HL-60/S4 treated with retinoic acid at 250 ng/mL for 4 days and 3 days (cell line): ENCODE data around the gene HELZ.
"Not testable (repeated sequence)": the region's sequence is repeated elsewhere in the genome, so short reads cannot be mapped to it uniquely, and the experiment has no call there.

Source experiments
- in situ Hi-C: fragments of 300-500 bp; cut with MboI; formaldehyde crosslinking; loops from 2 replicates; pipeline ENCODE4 v1.7.0; 2022; ENCODE audit warnings: low sequenced_read_pairs

The HELZ gene

GRCh38 chr17:67123699-67124098, 121.3 kb downstream of the HELZ start:
- in situ Hi-C loops, result no loop called here

DNA sequence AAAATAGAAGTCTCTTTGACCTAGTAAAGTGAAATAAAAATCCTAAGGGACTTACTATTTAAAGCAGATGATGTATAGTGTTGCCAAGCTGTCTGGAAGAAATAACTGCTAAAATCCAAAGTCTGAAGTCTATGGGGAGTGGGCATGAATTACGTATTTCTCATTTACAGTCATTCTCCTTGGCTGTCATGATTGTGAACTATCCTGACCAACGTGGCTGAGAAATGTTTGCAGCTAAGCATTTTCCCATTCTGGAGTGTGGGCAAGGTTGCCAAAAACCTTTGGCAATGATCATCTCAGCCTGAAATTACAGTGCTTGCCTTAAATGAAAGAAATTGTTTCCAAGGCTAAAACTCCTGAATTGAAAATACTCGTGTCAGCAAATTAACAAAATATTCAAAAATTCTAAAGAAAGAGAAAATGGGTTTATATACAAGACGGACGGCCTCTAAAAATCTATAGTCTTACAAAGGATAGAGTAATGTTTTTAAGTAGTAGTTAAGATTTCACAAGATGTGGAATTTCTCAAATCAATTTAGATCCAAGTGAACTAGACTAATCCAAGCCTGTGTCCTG, 123.6 kb downstream of the HELZ start:
- in situ Hi-C loops, result no loop called here

DNA sequence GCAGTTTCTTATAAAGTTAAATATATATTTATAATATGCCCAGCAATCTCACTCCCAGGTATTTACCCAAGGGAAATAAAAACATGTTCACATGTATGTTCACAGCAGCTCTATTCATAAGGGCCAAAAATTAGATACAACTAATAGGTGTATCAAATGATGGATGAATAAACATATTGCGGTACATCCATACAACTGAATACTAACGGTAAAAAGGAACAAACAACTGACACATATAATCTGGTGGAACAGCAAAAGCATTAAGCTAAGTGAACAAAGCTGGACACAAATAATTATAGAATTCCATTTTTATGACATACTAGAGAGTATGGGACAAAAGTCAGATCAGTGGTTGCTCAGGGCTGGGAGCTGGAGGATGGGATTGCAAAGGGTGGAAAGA, 125.9 kb downstream of the HELZ start:
- in situ Hi-C loops, result no loop called here

GRCh38 chr17:67116045-67116575, 128.9 kb downstream of the HELZ start:
- in situ Hi-C loops, result no loop called here

- in situ Hi-C loops, result no loop called here
These were observed 129.6 kb downstream of the HELZ start for GRCh38 chr17:67115401-67115800.

DNA sequence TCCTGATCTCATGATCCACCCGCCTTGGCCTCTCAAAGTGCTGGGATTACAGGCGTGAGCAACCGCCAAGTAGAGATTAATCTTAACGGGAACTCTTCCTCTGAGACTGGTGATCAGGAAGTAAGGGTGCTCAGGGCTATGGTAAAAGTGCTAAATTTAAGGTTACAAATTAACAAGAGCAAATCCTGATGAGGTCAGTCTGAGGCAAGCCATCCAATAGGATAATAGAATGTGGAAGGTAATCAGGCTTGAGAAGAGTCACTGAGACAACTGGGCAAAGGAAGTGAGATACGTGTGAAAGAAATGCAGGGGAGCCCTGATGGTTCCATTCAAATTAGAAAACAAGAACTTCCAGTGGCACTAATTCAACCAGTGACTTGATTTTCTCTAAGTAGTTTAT, 131.5 kb downstream of the HELZ start:
- in situ Hi-C loops, result no loop called here

- in situ Hi-C loops, result no loop called here
These were observed 133.2 kb downstream of the HELZ start for GRCh38 chr17:67111808-67112207.

- in situ Hi-C loops, result no loop called here
These were observed 133.7 kb downstream of the HELZ start for GRCh38 chr17:67111327-67111726.

- in situ Hi-C loops, result no loop called here
These were observed 134.4 kb downstream of the HELZ start for GRCh38 chr17:67110619-67111018.

DNA sequence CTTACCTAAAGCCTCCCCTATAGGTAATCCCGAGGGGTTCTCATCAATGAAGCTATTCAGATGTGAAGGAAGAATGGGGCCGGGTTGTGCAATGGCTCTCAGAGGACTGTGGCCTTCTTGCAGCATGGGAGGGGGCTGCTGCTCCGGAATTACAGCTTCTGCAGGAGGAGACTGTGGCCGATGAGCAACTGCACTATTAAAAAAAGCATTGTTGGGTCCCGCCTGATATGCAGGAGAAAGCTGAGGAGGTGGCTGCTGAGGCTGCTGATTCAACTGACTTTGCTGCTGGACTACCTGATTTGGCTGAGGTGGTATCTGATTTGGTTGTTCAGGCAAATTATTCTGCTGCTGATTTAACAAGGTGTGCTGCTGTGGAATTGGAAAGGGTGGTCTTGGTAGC, 135.9 kb downstream of the HELZ start:
- in situ Hi-C loops, result no loop called here

GRCh38 chr17:67107811-67108775, 136.9 kb downstream of the HELZ start:
- in situ Hi-C loops, result no loop called here

- in situ Hi-C loops, result no loop called here
These were observed 137.8 kb downstream of the HELZ start for GRCh38 chr17:67107171-67107570.

DNA sequence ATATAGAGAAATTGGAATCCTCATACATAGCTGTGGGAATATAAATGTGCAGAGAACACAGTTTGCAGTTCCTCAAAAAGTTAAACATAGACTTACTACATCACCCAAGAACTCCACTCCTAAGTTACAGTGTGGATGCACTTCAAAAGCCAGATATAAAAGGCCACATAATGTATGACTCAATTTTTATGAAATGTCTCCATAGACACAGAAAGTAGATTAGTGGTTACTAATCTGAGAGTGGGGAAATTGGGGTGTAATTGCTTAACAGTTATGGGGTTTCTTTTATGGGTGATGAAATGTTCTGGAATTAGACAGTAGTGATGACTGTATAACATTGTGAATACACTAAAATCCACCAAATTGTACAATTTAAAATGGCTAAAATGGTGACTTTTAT, 139.8 kb downstream of the HELZ start:
- in situ Hi-C loops, result no loop called here

GRCh38 chr17:67104641-67105040, 140.4 kb downstream of the HELZ start:
- in situ Hi-C loops, result not testable (repeated sequence)

- in situ Hi-C loops, result no loop called here
These were observed 147.0 kb downstream of the HELZ start for GRCh38 chr17:67098006-67098405.

DNA sequence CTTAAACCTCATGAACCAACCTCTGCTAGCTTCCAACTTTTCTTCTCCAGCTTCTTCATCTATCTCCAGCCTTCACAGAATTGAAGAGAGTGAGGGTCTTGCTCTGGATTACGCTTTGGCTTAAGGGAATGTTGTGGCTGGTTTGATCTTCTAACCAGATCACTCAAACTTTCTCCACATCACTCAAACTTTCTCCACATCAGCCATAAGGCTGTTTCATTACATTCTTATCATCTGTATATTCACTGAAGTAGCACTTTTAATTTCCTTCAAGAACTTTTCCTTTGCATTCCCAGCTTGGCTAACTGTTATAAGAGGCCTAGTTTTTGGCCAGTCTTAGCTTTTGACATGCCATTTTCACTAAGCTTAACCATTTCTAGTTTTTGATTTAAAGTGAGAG, 148.4 kb downstream of the HELZ start:
- in situ Hi-C loops, result no loop called here

DNA sequence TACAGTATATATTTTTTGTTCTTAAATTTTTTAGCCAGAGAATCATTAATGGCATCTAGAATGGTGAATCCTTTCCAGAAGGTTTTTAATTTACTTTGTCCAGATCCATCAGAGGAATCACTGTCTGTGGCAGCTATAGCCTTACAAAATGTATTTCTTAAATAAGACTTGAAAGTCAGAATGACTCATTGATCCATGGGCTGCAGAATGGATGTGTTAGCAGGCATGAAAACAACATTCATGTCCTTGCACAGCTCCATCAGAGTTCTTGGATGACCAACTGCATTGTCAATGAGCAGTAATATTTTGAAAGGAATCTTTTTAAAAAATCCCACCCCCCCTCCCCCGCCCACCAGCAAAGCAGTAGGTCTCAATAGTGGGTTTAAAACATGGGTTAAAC, 149.2 kb downstream of the HELZ start:
- in situ Hi-C loops, result no loop called here

GRCh38 chr17:67095291-67095690, 149.7 kb downstream of the HELZ start:
- in situ Hi-C loops, result not testable (repeated sequence)

GRCh38 chr17:67093348-67093747, 151.6 kb downstream of the HELZ start:
- in situ Hi-C loops, result no loop called here

DNA sequence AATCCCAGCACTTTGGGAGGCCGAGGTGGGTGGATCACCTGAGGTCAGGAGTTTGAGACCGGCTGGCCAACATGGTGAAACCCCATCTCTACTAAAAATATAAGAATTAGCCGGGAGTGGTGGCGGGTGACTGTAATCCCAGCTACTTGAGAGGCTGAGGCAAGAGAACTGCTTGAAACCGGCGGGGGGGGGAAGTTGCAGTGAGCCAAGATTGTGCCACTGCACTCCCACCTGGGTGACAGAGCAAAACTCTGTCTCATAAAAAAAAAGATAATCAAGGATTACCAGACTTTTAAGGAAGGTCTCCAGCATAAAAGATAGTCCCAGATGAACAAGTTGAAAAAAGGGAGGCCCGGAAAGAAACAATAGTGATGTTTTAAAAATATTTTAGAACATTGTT, 152.3 kb downstream of the HELZ start:
- in situ Hi-C loops, result not testable (repeated sequence)

DNA sequence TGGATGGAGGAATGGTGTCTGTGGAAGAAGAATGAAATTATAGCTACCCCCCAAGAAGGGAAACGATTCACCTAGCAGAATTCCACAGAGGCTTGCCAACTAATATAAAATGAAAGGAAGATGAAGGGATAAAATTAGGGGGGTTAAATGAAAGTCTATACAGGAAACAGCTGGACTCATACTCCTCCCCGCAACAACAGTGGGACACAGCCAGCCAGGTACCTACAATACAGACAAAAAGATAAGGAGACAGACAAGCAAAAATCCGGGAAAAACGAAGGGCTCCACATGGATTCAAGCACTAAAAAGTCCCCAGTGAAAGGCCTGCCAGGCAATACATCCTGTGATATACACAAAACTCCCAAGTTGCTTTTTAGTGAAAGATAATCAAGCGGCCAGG, 152.7 kb downstream of the HELZ start:
- in situ Hi-C loops, result no loop called here

DNA sequence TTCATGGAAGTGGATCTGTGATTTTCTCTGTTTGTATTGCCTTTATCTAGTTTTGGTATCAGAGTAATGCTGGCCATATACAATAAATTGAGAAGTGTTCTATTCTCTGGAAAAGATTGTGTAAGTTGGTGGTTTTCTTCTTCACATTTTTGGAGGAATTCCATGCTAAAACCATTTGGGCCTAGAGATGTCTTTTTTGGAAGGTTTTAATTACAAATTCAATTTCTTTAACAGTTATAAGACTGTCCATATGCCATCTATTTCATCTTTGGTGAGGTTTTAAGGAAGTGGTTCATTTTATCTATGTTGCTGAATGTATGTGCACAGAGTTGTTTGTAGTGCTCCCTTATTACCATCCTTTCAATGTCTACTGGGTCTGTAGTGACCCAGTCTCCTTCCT, 154.7 kb downstream of the HELZ start:
- in situ Hi-C loops, result no loop called here
